DMS153 (cell line): ENCODE results near the gene PSME3IP1.
A peak's percentile ranks its signal among the peaks of the same experiment; 100 is the strongest.
"Not testable (repeated sequence)": the region's sequence is repeated elsewhere in the genome, so short reads cannot be mapped to it uniquely, and the experiment has no call there.

Source experiments
- DNase-seq: peaks from one replicate; lab custom pipeline; 2025; lab: John Stamatoyannopoulos, UW

PSME3IP1 gene

GRCh38 chr16:57185945-57186871, at the start of gene PSME3IP1, which contains the start of gene RSPRY1:
Gene PSME3IP1, minus strand, starts transcription at chr16:57186039. Its CDS starts 12,185 bp downstream, at chr16:57173854.
Gene RSPRY1, plus strand, starts transcription at chr16:57186329. Its CDS starts 18,330 bp downstream, at chr16:57204659.
- peak; percentile 99 for DNase-seq

GRCh38 chr16:57235128-57236021, 49.5 kb upstream of the PSME3IP1 start:
- DNase-seq: peak; percentile 82

GRCh38 chr16:57234707-57235092, 48.9 kb upstream of the PSME3IP1 start:
- no peak for DNase-seq

- DNase-seq: no peak
Observed at GRCh38 chr16:57233944-57234706, 48.3 kb upstream of the PSME3IP1 start.

- DNase-seq: no peak
Observed at GRCh38 chr16:57231821-57232350, 46.0 kb upstream of the PSME3IP1 start.

- no peak for DNase-seq
Observed at GRCh38 chr16:57229079-57229478, 43.2 kb upstream of the PSME3IP1 start.

GRCh38 chr16:57226701-57227621, 41.1 kb upstream of the PSME3IP1 start:
- DNase-seq: no peak

GRCh38 chr16:57225978-57226377, 40.1 kb upstream of the PSME3IP1 start:
- DNase-seq: no peak

GRCh38 chr16:57224651-57225335, 39.0 kb upstream of the PSME3IP1 start:
- DNase-seq: no peak

- DNase-seq: no peak
Observed at GRCh38 chr16:57223057-57223456, 37.2 kb upstream of the PSME3IP1 start.

- no peak for DNase-seq
Observed at GRCh38 chr16:57216968-57217367, 31.1 kb upstream of the PSME3IP1 start.

GRCh38 chr16:57213462-57213861, 27.6 kb upstream of the PSME3IP1 start:
- no peak for DNase-seq

- no peak for DNase-seq
Observed at GRCh38 chr16:57209780-57210179, 23.9 kb upstream of the PSME3IP1 start.

- no peak for DNase-seq
Observed at GRCh38 chr16:57208926-57209325, 23.1 kb upstream of the PSME3IP1 start.

- no peak for DNase-seq
Observed at GRCh38 chr16:57204675-57205074, 18.8 kb upstream of the PSME3IP1 start.

- DNase-seq: no peak
Observed at GRCh38 chr16:57203451-57203850, 17.6 kb upstream of the PSME3IP1 start.

GRCh38 chr16:57202095-57202886, 16.5 kb upstream of the PSME3IP1 start:
- DNase-seq: no peak

- DNase-seq: not testable (repeated sequence)
Observed at GRCh38 chr16:57200926-57201325, 15.1 kb upstream of the PSME3IP1 start.

GRCh38 chr16:57200321-57200720, 14.5 kb upstream of the PSME3IP1 start:
- DNase-seq: not testable (repeated sequence)
